ENCODE results near the gene MYB. TPM values are rescaled to one million over a fixed set of nuclear protein-coding genes. Genes with fewer than 3 reads are reported as not detected.

Gene MYB
- total RNA-seq, 2 experiments from 2014 or later, result 7.5 to 8.2 TPM

GRCh38 chr6:135268740-135269139 lies 87.6 kb downstream of the MYB start:
- ATAC-seq (no peak), DNase-seq (no peak)
- Mint-ChIP-seq H3K36me3 (ENCODE audit: low read depth) (no peaks in the 10 kb centered on the region), H3K4me1 (ENCODE audit: low read depth) (no peaks in the 10 kb centered on the region), H3K27me3 (ENCODE audit: low read depth) (no peaks in the 10 kb centered on the region), H3K4me3 (no peak overlapping the region), H3K9me3 (ENCODE audit: insufficient read depth) (no peaks in the 10 kb centered on the region), H3K27ac (no peak overlapping the region)
- ChIA-PET POLR2A (no interaction called here), CTCF (interaction anchor here (1.1 kb wide), 1 partner anchor 11 kb away, joined by 3 read pairs; no protein-coding TSS in a partner anchor)

Small RNAs within 50 kb of the gene (microRNA-seq; reads per million reads assigned to microRNA genes)
- not detected for gene MIR548A2

Other genes with a start within 250 kb of the MYB start
- under 1 TPM; 0.45 to 0.47 TPM for gene ALDH8A1, start 231.2 kb upstream of the MYB start, total RNA-seq
- 10 to 100 TPM; 72.8 to 77.5 TPM for gene HBS1L, start 126.5 kb upstream of the MYB start, total RNA-seq